Neural cell (in vitro differentiated cells): ENCODE measurements around the gene TTYH3. TPM values are rescaled to one million over a fixed set of nuclear protein-coding genes. Genes with fewer than 3 reads are reported as not detected.

Experiments used
- H2AFZ ChIP-seq: fragments of 200-600, 300-800 bp; sonication (generic), shearing (Covaris generic); 2 replicates; pipeline ENCODE4 v1.6.0; 2014; ENCODE audit warnings: low read depth, mild to moderate bottlenecking, antibody characterized with exemption, low read length, moderate library complexity
- H3F3A ChIP-seq: fragments of 200-600 bp; shearing (Covaris generic); 2 replicates; pipeline ENCODE4 v1.6.1; 2016; ENCODE audit warnings: mild to moderate bottlenecking, moderate library complexity, mixed read lengths, antibody characterized with exemption, low read length; ENCODE audit not compliant: insufficient read depth, poor library complexity, severe bottlenecking
- H3K27ac ChIP-seq: fragments of 200-600, 300-800 bp; sonication (generic), shearing (Covaris generic); 2 replicates; pipeline ENCODE4 v1.5.1; 2014; ENCODE audit warnings: mild to moderate bottlenecking, low read length, moderate library complexity
- H3K27me3 ChIP-seq: fragments of 300-800, 200-600 bp; sonication (generic), shearing (Covaris generic); 2 replicates; pipeline ENCODE4 v1.6.0; 2014; ENCODE audit warnings: mild to moderate bottlenecking, low read depth, low read length, moderate library complexity; ENCODE audit not compliant: insufficient read depth
- H3K36me3 ChIP-seq: fragments of 300-800, 200-600 bp; sonication (generic), shearing (Covaris generic); 2 replicates; pipeline ENCODE4 v1.5.1; 2014; ENCODE audit warnings: mild to moderate bottlenecking, antibody characterized with exemption, low read length, moderate library complexity; ENCODE audit not compliant: insufficient read depth
- H3K4me2 ChIP-seq: fragments of 300-800, 200-600 bp; sonication (generic), shearing (Covaris generic); 2 replicates; pipeline ENCODE4 v1.6.0; 2014; ENCODE audit warnings: mild to moderate bottlenecking, low read length
- H3K4me3 ChIP-seq: fragments of 300-800, 200-600 bp; sonication (generic), shearing (Covaris generic); 2 replicates; pipeline ENCODE4 v1.5.1; 2014; ENCODE audit warnings: mild to moderate bottlenecking, low read length, moderate library complexity
- H3K79me2 ChIP-seq: fragments of 200-600 bp; shearing (Covaris generic); replicated peaks from 2 replicates; pipeline ENCODE4 v1.6.0; 2014; ENCODE audit warnings: mild to moderate bottlenecking, low read length, moderate library complexity; ENCODE audit not compliant: insufficient read depth
- H3K9ac ChIP-seq: fragments of 300-800, 200-600 bp; sonication (generic), shearing (Covaris generic); 2 replicates; pipeline ENCODE4 v1.6.1; 2016; ENCODE audit warnings: mild to moderate bottlenecking, low read length, mixed read lengths
- H3K9me2 ChIP-seq: fragments of 200-600 bp; shearing (Covaris generic); 2 replicates; pipeline ENCODE4 v1.6.1; 2016; ENCODE audit warnings: mild to moderate bottlenecking, low read length, mixed read lengths; ENCODE audit not compliant: insufficient read depth
- H3K9me3 ChIP-seq: fragments of 200-600, 300-800 bp; sonication (generic), shearing (Covaris generic); 2 replicates; pipeline ENCODE4 v1.6.1; 2016; ENCODE audit warnings: mild to moderate bottlenecking, mixed run types, low read length, moderate library complexity, mixed read lengths
- H4K20me1 ChIP-seq: fragments of 200-600 bp; shearing (Covaris generic); 2 replicates; pipeline ENCODE4 v1.6.1; 2016; ENCODE audit warnings: mild to moderate bottlenecking, mixed run types; ENCODE audit not compliant: insufficient read depth
- EP300 ChIP-seq: fragments of 450-650 bp; conservative IDR thresholded peaks from 2 replicates; pipeline ENCODE4 v1.6.1; 2014; ENCODE audit warnings: antibody characterized with exemption, mild to moderate bottlenecking, moderate library complexity; ENCODE audit not compliant: poor library complexity, severe bottlenecking
- EZH2 ChIP-seq: fragments of 200-600, 300-800 bp; shearing (Covaris generic), sonication (generic); IDR thresholded peaks from 2 replicates; pipeline ENCODE4 v1.6.1; 2014; ENCODE audit warnings: antibody characterized with exemption, low read length, borderline replicate concordance, mild to moderate bottlenecking; ENCODE audit not compliant: insufficient read depth, poor library complexity, severe bottlenecking
- MXI1 ChIP-seq: fragments of 450-650 bp; conservative IDR thresholded peaks from 2 replicates; pipeline ENCODE4 v1.6.1; 2014; ENCODE audit warnings: antibody characterized with exemption, mild to moderate bottlenecking; ENCODE audit not compliant: poor library complexity, severe bottlenecking
- POLR2AphosphoS5 ChIP-seq: IDR thresholded peaks from 2 replicates; pipeline ENCODE4 v1.6.1; 2012
- REST ChIP-seq: IDR thresholded peaks from 2 replicates; pipeline ENCODE4 v1.6.1; 2012; ENCODE audit warnings: borderline replicate concordance
- polyA plus RNA-seq: library from polyadenylated mRNA; depleted of rRNA; stranded (reverse); fragments of >200 nt; gene quantifications from 2 replicates; pipeline ENCODE4 v1.2.3, GENCODE V29; 2014
- TF ChIP-seq, protein P1 (sequence below): fragments of 450-650 bp; IDR thresholded peaks from 2 replicates; pipeline ENCODE4 v1.5.1; 2014; ENCODE audit warnings: antibody characterized with exemption, mild to moderate bottlenecking, moderate library complexity; ENCODE audit not compliant: poor library complexity, severe bottlenecking

Gene TTYH3
- polyA plus RNA-seq, 1 donor from 2014 or later: 17.0 TPM

GRCh38 chr7:2661602-2662272, 30.0 kb downstream of the TTYH3 start:
- no peaks in the 10 kb centered on the region for H3K9me3 ChIP-seq
- H3K4me2 ChIP-seq: no peak overlapping the region
- no peak overlapping the region for H3K27ac ChIP-seq
- no peaks in the 10 kb centered on the region for H3K36me3 ChIP-seq
- no peaks in the 10 kb centered on the region for H4K20me1 ChIP-seq
- no peak overlapping the region for H2AFZ ChIP-seq
- no peaks in the 10 kb centered on the region for H3F3A ChIP-seq
- no peak overlapping the region for H3K4me3 ChIP-seq
- no peaks in the 10 kb centered on the region for H3K27me3 ChIP-seq
- H3K9ac ChIP-seq: no peak overlapping the region
- no peaks in the 10 kb centered on the region for H3K79me2 ChIP-seq
- H3K9me2 ChIP-seq: no peaks in the 10 kb centered on the region
- no peak for TF ChIP-seq MXI1
- TF ChIP-seq, protein P1, sequence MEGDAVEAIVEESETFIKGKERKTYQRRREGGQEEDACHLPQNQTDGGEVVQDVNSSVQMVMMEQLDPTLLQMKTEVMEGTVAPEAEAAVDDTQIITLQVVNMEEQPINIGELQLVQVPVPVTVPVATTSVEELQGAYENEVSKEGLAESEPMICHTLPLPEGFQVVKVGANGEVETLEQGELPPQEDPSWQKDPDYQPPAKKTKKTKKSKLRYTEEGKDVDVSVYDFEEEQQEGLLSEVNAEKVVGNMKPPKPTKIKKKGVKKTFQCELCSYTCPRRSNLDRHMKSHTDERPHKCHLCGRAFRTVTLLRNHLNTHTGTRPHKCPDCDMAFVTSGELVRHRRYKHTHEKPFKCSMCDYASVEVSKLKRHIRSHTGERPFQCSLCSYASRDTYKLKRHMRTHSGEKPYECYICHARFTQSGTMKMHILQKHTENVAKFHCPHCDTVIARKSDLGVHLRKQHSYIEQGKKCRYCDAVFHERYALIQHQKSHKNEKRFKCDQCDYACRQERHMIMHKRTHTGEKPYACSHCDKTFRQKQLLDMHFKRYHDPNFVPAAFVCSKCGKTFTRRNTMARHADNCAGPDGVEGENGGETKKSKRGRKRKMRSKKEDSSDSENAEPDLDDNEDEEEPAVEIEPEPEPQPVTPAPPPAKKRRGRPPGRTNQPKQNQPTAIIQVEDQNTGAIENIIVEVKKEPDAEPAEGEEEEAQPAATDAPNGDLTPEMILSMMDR: no peak
- no peak for TF ChIP-seq EZH2
- no peak for TF ChIP-seq POLR2AphosphoS5

- TF ChIP-seq EP300: no peak
- no peak for TF ChIP-seq REST
- no peaks in the 10 kb centered on the region for H3K79me2 ChIP-seq
- H3K4me3 ChIP-seq: no peak overlapping the region
- H3K27ac ChIP-seq: no peak overlapping the region
- no peaks in the 10 kb centered on the region for H3F3A ChIP-seq
- H3K4me2 ChIP-seq: no peak overlapping the region
- no peak overlapping the region for H3K9ac ChIP-seq
- no peaks in the 10 kb centered on the region for H4K20me1 ChIP-seq
- H3K9me3 ChIP-seq: no peaks in the 10 kb centered on the region
- no peaks in the 10 kb centered on the region for H3K36me3 ChIP-seq
- no peak overlapping the region for H2AFZ ChIP-seq
- H3K27me3 ChIP-seq: no peaks in the 10 kb centered on the region
- no peaks in the 10 kb centered on the region for H3K9me2 ChIP-seq
Measured at GRCh38 chr7:2662273-2663120, 30.7 kb downstream of the TTYH3 start.
